ENCODE data around the gene FAM222B.
"Not testable (repeated sequence)": the region's sequence is repeated elsewhere in the genome, so short reads cannot be mapped to it uniquely, and the experiment has no call there.

FAM222B gene

DNA sequence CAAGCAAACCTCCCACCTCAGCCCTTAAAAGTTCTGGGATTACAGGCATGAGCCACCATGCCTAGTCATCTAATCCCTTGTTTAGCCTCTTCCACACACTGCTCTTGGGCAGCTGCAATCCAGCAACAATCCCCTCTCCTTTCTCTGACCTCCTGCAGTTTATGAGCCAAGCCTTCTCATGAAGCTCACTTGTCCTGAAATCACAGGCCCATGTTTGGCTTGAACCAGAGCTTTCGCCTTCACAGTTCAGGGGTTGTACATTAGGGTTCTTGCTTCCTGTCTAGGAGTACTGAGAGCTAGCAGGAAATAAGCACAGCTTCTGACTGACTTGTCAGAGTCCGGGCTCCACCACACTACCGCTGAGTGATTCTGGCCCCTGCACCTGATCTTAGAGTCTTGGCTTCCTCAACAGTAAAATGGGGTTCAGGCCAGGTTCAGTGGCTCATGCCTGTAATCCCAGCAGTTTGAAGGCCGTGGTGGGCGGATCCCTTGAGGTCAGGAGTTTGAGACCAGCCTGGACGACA, 28.5 kb upstream of the FAM222B start:
- DNase-seq: no peak

DNA sequence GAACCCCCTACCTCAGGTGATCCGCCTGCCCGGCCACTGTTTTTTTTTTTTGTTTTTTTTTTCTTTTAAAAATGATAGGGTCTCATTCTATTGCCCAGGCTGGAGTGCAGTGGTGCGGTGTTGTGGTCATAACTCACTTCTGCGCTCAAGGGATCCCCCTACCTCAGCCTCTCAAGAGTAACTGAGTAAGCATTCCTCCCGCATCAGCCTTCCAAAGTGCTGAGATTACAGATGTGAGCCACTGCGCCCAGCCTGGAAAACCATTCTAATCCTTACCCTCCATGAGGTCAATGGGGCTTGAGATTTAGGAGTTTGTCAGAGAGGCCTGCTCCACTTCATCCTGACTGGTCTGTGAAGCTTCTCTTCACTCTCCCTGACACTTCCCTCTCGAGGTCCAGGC, 24.7 kb upstream of the FAM222B start:
- no peak for DNase-seq

DNA sequence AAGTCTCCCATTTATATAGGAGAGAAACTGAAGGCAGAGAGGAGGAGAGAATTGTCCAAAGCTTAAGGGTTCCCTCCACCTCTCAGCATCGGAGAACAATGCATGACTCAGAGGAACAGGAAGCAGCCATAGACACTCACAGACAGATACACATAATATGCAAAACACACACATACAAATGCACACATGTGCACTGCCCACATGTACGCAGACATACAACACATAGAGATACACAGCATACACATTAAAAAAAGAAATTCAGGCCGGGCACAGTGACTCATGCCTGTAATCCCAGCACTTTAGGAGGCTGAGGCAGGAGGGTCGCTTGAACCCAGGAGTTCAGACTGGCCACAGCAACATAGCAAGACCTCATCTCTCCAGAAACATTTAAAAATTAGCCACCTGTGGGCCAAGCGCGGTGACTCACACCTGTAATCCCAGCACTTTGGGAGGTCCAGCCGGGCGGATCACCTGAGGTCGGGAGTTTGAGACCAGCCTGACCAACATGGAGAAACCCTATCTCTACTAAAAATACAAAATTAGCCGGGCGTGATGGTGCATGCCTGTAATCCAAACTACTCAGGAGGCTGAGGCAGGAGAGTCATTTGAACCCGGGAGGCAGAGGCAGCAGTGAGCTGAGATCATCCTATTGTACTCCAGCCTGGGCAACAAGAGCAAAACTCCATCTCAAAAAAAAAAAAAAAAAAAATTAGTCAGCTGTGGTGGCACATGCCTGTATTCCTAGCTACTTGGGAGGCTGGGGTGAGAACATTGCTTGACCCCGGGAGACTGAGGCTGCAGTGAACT, 23.6 kb upstream of the FAM222B start:
- no peak for DNase-seq

GRCh38 chr17:28864991-28865849, 22.6 kb upstream of the FAM222B start:
- no peak for DNase-seq

DNA sequence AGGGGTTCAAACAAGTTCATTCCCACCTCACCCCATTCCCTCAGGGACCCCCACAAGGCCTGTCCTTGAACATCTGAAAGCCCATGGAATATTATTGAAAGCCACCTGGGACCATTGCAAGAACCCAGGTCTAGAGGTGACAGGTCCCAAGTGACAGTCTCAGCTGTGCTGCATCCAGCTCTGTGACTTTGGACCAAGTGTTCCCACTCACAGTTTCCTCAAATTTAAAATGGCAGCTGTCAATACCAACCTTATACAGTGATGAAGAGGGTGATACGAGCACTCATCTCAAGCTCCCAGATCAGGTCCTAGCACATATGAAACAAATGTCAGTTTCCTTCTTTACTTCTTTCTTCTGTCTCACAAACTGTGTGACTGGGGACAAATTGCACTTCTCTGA, 21.4 kb upstream of the FAM222B start:
- DNase-seq: no peak

GRCh38 chr17:28862561-28862960, 20.0 kb upstream of the FAM222B start:
- no peak for DNase-seq

DNA sequence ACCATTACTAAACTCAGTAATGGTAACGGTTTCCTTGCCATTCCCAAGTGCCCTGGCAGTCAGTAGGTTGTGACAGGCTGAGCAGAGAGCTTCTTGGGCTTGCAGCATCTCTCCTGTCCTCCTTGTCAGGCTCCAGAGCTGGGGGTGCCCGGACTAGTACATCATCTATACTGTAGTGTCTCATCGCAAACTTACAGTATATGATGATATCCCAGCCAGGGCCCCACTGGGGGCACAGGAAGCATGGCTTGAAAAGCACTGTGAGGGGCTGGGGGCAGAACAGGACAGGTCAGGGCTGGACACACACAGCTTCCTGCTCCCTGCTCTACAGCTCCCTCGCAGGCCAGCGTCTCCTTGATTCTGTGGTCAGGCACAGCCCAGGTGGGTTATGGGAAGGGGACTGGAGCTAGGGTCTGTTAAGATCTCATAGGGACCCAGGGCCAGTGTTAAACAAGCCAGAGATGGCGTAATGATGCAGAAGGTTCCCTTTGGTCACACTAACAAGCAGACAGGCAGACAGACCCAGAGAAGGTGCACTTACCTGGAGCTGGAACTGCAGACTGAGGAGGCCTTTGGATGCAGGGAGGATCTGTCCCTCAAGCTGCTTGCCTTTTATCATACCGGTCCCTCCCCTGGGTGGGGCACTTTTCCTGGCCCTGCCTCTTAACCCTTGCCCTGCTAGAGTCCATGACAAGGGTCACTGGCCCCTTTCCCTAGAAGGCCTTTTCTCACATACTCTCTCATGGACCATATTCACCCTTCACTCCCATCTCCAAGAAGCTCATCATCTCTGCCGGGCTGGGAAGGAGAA, 19.0 kb upstream of the FAM222B start:
- no peak for DNase-seq

GRCh38 chr17:28860363-28860808, 17.8 kb upstream of the FAM222B start:
- DNase-seq: no peak

GRCh38 chr17:28858801-28859355, 16.3 kb upstream of the FAM222B start:
- DNase-seq: no peak

DNA sequence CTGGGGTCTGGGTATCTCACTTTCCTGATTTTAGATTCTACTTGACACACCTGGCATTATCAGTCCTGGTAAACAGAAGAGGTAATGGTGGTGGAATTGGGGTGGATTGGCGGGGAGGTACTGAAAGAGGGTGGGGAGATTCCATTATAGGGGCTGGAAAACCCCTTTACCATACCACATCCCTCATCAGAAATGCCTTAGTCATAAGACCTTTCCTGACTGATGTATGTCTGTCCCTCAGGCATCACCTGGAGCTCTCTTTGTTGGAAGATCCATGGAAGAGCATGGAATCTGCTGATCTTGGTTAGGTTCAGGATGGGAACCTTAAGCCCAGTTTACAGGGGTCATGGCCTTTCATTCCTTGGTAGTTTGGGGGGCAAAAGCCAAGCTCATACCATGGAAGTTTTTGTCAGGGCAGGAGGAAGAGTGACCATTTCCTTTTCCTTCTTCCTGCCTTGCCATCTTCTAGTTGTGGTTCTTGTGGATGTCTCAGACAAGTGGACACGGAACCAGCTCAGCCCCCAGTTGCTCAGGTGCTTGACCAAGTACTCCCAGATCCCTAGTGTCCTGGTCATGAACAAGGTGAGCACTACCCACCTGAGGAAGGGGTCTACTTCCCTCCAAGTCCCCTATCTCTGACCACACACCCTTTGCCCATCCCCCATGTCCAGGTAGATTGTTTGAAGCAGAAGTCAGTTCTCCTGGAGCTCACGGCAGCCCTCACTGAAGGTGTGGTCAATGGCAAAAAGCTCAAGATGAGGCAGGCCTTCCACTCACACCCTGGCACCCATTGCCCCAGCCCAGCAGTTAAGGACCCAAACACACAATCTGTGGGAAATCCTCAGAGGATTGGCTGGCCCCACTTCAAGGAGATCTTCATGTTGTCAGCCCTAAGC, 15.6 kb upstream of the FAM222B start:
- DNase-seq: no peak

GRCh38 chr17:28856028-28856574, 13.5 kb upstream of the FAM222B start:
- DNase-seq: no peak

DNA sequence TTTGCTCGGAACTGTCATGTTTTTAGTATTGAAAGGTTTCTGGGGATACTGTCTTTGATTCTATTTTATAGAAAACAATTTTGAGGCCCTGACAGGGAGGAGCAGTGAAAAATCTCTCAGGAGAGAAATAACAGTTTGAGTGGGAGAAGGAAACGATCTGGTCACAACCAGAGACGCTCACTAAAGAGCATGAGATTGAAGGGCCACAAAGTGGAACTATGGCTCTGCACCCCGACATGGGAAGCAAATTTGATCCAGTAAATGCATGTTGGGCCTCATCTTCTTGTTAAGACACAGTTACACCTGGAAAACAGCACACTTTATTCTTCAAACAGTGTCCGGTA, 12.7 kb upstream of the FAM222B start:
- no peak for DNase-seq

- DNase-seq: peak; percentile 37 to 82
Measured at GRCh38 chr17:28854457-28855335, 12.1 kb upstream of the FAM222B start, which contains the start of gene ERAL1. ERAL1 (plus strand) TSS chr17:28855016; CDS start chr17:28855035, 19 bp downstream.

DNA sequence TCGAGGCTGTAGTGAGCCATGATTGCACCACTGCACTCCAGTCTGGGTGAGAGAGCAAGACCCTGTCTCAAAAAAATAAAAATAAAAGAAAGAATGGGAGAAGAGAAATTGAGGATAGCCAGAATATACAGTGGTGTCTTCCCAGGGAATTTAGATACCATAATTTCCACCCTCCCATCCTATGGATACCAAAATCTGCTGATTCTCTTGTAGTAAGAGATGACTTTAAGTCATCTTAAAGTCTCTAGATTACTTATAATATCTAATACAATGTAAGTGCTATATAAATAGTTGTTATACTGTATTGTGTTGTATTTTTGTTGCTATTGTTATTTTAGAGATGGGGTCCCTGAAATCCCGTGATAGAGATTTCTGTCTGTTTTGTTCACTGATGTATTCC, 10.7 kb upstream of the FAM222B start:
- no peak for DNase-seq

DNA sequence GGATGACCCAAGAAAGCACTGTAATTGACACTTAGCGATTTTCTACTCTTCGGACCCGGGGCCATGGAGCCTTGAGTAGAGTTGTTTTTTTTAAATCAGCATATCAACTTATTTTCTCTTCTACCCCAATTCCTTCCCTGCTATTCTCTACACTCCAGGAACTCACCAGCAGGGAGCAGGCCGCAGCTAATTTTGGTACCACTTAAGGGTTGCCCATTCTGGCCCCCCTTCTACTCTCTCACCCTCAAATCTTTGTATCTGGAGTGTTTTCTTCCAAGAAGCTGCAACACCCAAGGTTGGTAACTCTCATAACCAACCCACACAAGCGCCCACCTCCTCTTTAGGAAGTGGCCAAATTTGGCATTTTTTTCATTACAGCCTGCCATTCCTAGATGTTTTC, 6.7 kb upstream of the FAM222B start:
- DNase-seq: no peak

- not testable (repeated sequence) for DNase-seq
Measured at GRCh38 chr17:28848667-28849066, 6.1 kb upstream of the FAM222B start.

- DNase-seq: not testable (repeated sequence)
Measured at GRCh38 chr17:28846699-28847098, 4.1 kb upstream of the FAM222B start.

- no peak for DNase-seq
Measured at GRCh38 chr17:28846231-28846630, 3.6 kb upstream of the FAM222B start.

DNA sequence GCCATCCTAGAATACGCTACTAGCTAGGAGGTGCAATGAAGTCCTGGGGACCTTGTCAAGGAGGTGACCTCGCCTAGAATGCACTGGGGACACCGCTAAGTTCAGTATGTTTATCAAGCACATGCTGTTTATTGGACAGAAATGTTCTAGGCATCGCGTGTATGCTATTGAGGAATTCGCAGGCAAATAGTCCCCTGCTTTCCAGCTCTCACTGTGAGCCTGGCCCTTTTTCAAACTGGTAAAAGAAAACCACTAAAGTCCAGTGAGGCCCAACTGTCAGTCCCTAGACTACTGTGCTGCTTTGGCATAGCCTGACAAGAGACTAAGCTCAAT, 1.2 kb upstream of the FAM222B start:
- no peak for DNase-seq

DNA sequence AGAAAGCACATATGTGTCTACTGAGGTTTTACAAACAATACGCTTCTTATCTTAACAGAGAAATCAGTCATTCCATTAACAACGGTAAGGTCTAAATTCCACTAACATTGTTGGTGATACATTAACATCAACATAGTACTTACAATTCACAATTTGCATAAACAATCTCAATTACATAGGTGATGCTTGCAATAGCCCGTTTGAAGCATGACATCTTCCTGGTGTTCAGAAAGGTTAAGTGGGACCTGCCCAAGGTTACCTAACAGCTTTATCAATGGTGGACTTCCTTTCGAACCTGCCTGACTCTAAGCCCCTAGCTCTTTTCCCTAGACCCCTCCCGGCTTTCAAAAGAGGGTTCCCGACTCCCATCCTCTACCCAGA, 699 bp downstream of the FAM222B start:
- no peak for DNase-seq

Measured in SW 1271 (cell line).